GM12878 (cell line): ENCODE results near the gene FJX1. TPM values are rescaled to one million over a fixed set of nuclear protein-coding genes. Genes with fewer than 3 reads are reported as not detected.

ENCODE experiments used
- ATAC-seq: fragments of 200-7000 bp; cut with Tn5 transposase; 3 replicates; pipeline ENCODE4 v1.9.1; 2020; ENCODE audit warnings: mild to moderate bottlenecking, moderate library complexity
- BruUV-seq: library from RNA; stranded (reverse); fragments of 400-500 nt; replicated peaks from 2 replicates; lab custom pipeline; 2021; lab: Mats Ljungman, UMichigan
- CTCF ChIA-PET: fragments of 300-600 bp; sonication (Branson Sonifier 250); formaldehyde crosslinking; extraction: SDS; loops from one replicate; lab custom pipeline; 2021; ENCODE audit warnings: inconsistent platforms; lab: Yijun Ruan, JAX
- POLR2A ChIA-PET: fragments of 350-600 bp; formaldehyde crosslinking; extraction: SDS; loops from one replicate; lab custom pipeline; 2021; ENCODE audit warnings: inconsistent platforms; lab: Charles Lee
- RAD21 ChIA-PET: fragments of 300-600 bp; sonication (Branson Sonifier 250); formaldehyde crosslinking; loops from one replicate; lab custom pipeline; 2023; ENCODE audit warnings: antibody characterized with exemption; ENCODE audit not compliant: unreplicated experiment; lab: Charles Lee
- SMC1A ChIA-PET: fragments of 300-600 bp; sonication (Branson Sonifier 250); formaldehyde crosslinking; loops from one replicate; lab custom pipeline; 2023; ENCODE audit not compliant: unreplicated experiment, uncharacterized antibody; lab: Charles Lee
- DNase-seq: peaks from one replicate; pipeline ENCODE4 v3.0.0-alpha.2; 2011; ENCODE audit warnings: low read depth, low spot score
- FAIRE-seq: peaks from 3 replicates; lab custom pipeline; 2011; peaks lifted over from hg19 to GRCh38; lab: Jason Lieb, UNC
- H2AFZ ChIP-seq: 2 replicates; pipeline ENCODE4 v1.6.0; 2011; ENCODE audit warnings: low read depth, low read length, control low read depth; ENCODE audit not compliant: control insufficient read depth
- H3K27ac ChIP-seq: 2 replicates; pipeline ENCODE4 v1.5.1; 2011; ENCODE audit warnings: control low read depth; ENCODE audit not compliant: control insufficient read depth, insufficient read depth
- H3K27me3 ChIP-seq, 2 experiments: replicated peaks in 1 of 2; 2 replicates each; pipeline versions ENCODE4 v1.6.0 to v1.6.1; 2011; ENCODE audit warnings: low read length in 1 of 2; ENCODE audit not compliant: control insufficient read depth in 2 of 2, insufficient read depth in 2 of 2
- H3K36me3 ChIP-seq, 2 experiments: 2 replicates each; pipeline ENCODE4 v1.5.1; 2011; ENCODE audit warnings: low read length in 1 of 2; ENCODE audit not compliant: control insufficient read depth in 2 of 2, insufficient read depth in 2 of 2
- H3K4me1 ChIP-seq: 2 replicates; pipeline ENCODE4 v1.6.1; 2011; ENCODE audit warnings: mild to moderate bottlenecking, low read length, moderate library complexity, mixed read lengths; ENCODE audit not compliant: control insufficient read depth, insufficient read depth
- H3K4me2 ChIP-seq: 2 replicates; pipeline ENCODE4 v1.6.0; 2011; ENCODE audit warnings: control low read depth; ENCODE audit not compliant: control insufficient read depth, insufficient read depth
- H3K4me3 ChIP-seq: fragments of 200-600 bp; sonication (generic); 2 replicates; pipeline ENCODE4 v1.5.1; 2016
- H3K79me2 ChIP-seq: 2 replicates; pipeline ENCODE4 v1.6.0; 2011; ENCODE audit warnings: low read length; ENCODE audit not compliant: control insufficient read depth, insufficient read depth
- H3K9ac ChIP-seq: 2 replicates; pipeline ENCODE4 v1.8.0; 2011; ENCODE audit warnings: low read length, control low read depth, mixed read lengths; ENCODE audit not compliant: control insufficient read depth, insufficient read depth
- H3K9me3 ChIP-seq: replicated peaks from 3 replicates; pipeline ENCODE4 v1.5.1; 2011; ENCODE audit warnings: mild to moderate bottlenecking, low read length; ENCODE audit not compliant: control insufficient read depth, insufficient read depth
- H4K20me1 ChIP-seq: 2 replicates; pipeline ENCODE4 v1.6.0; 2011; ENCODE audit not compliant: control insufficient read depth, insufficient read depth
- BMI1 ChIP-seq: fragments of 450-650 bp; IDR thresholded peaks from 2 replicates; pipeline ENCODE4 v1.6.1; 2016; ENCODE audit warnings: mild to moderate bottlenecking, moderate library complexity, borderline replicate concordance
- CBX5 ChIP-seq: sonication (generic); IDR thresholded peaks from 2 replicates; pipeline ENCODE4 v1.6.1; 2016; ENCODE audit warnings: low read depth, moderate library complexity, mild to moderate bottlenecking, inconsistent platforms
- CHD4 ChIP-seq: fragments of 200-600 bp; sonication (generic); IDR thresholded peaks from 2 replicates; pipeline ENCODE4 v1.6.1; 2016; ENCODE audit warnings: mild to moderate bottlenecking
- FOS ChIP-seq: IDR thresholded peaks from 3 replicates; pipeline ENCODE4 v1.6.1; 2011; ENCODE audit warnings: borderline replicate concordance; ENCODE audit not compliant: insufficient read length; ENCODE audit errors: extremely low read depth
- KDM1A ChIP-seq: fragments of 200-600 bp; sonication (generic); IDR thresholded peaks from 2 replicates; pipeline ENCODE4 v1.6.1; 2016; ENCODE audit warnings: borderline replicate concordance
- POLR2A ChIP-seq: IDR thresholded peaks from 2 replicates; pipeline ENCODE4 v1.6.1; 2011; ENCODE audit warnings: low read depth, mild to moderate bottlenecking, low read length
- SMC3 ChIP-seq: IDR thresholded peaks from 2 replicates; pipeline ENCODE4 v1.6.1; 2011; ENCODE audit warnings: low read length, improper control_type of control experiment, borderline replicate concordance
- SPI1 ChIP-seq: IDR thresholded peaks from 2 replicates; pipeline ENCODE4 v1.6.1; 2011; ENCODE audit warnings: low read depth, mild to moderate bottlenecking, low read length, moderate library complexity, borderline replicate concordance; ENCODE audit not compliant: insufficient read depth
- SREBF1 ChIP-seq: IDR thresholded peaks from 2 replicates; pipeline ENCODE4 v1.6.1; 2012; ENCODE audit warnings: mild to moderate bottlenecking, low read length
- SREBF2 ChIP-seq: IDR thresholded peaks from 2 replicates; pipeline ENCODE4 v1.6.1; 2012; ENCODE audit warnings: mild to moderate bottlenecking, low read length
- WRNIP1 ChIP-seq: IDR thresholded peaks from 2 replicates; pipeline ENCODE4 v1.6.1; 2011; ENCODE audit warnings: low read depth, low read length, improper control_type of control experiment, borderline replicate concordance
- ZBTB4 ChIP-seq: fragments of 450-650 bp; formaldehyde crosslinking; IDR thresholded peaks from 2 replicates; pipeline ENCODE4 v1.4.0; 2022; ENCODE audit warnings: mild to moderate bottlenecking, moderate library complexity
- ZNF24 ChIP-seq: fragments of 450-650 bp; IDR thresholded peaks from 2 replicates; pipeline ENCODE4 v1.6.1; 2017; ENCODE audit warnings: antibody characterized with exemption, mild to moderate bottlenecking
- in situ Hi-C: fragments of 300-500 bp; cut with MboI; formaldehyde crosslinking; loops from 9 replicates; pipeline ENCODE4 v1.14.3; 2018; ENCODE audit warnings: mixed read lengths
- intact Hi-C: fragments of 100-400 bp; cut with micrococcal nuclease; formaldehyde crosslinking; loops from one replicate; pipeline ENCODE4 v1.14.2; 2022; ENCODE audit not compliant: unreplicated experiment
- polyA plus RNA-seq, 11 experiments: library from polyadenylated mRNA; depleted of rRNA in 4 of 11; unstranded in 6 of 11; stranded (reverse) in 5 of 11; fragments of >200 nt; fragmentation: Nextera tagmentation in 4 of 11; fragmentation: Illumina TruSeq in 1 of 11; extraction: Ambion mirVana in 4 of 11; extraction: Trizol in 1 of 11; gene quantifications; 1 replicate in 1 of 11; 2 replicates in 10 of 11; pipeline versions ENCODE4 v1.2.1 to v1.2.3, GENCODE V29; 2011 to 2016; ENCODE audit warnings: inconsistent platforms in 2 of 11, missing spikeins in 2 of 11, low read depth in 1 of 11
- total RNA-seq, 4 experiments: library from RNA; depleted of rRNA in 3 of 4; stranded (reverse); fragments of >200 nt in 3 of 4; fragmentation: Illumina TruSeq in 1 of 4; extraction: Trizol in 1 of 4; gene quantifications; 2 replicates each; pipeline versions ENCODE4 v1.2.1 to v1.2.3, GENCODE V29; 2013 to 2021
- TF ChIP-seq, protein P1 (sequence below): IDR thresholded peaks from 2 replicates; pipeline ENCODE4 v1.6.1; 2012; ENCODE audit warnings: mild to moderate bottlenecking, low read depth, low read length

Gene FJX1
- total and polyA plus RNA-seq, 10 of the 15 experiments (the other 5 are each of a cell fraction or from before 2014, with no cell fraction given) = 1.7 to 26.1 (median 10.0) TPM

DNA sequence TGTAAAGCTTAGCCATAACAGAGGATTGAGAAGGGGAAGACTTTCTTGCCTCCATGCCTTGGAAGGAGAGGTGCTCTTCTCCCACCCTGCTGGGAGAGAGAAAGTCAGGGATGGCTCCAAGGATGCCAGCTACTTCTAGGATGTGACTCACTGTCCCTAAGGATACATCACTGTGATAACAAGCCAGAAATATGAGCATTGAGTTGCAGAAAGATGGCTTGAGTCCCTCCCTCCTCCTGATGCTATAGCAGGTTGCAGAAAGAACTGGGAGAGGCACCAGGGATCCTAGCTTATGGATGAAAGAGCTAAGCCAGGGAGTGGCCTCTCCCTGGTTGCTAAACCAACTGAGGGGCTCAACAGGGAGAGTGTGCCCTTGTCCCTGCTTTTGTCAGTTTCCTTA lies 27.8 kb upstream of the FJX1 start:
- H3K27me3 ChIP-seq = no peaks in the 10 kb centered on the region; a peak in 1 of 4 replicates
- intact Hi-C loops = no loop called here
- in situ Hi-C loops = no loop called here
- no peak overlapping the region for H3K9ac ChIP-seq
- BruUV-seq = no TSS peak
- RAD21 ChIA-PET = no interaction called here
- POLR2A ChIA-PET = no interaction called here
- H3K4me2 ChIP-seq = no peak overlapping the region
- H3K9me3 ChIP-seq = no peaks in the 10 kb centered on the region
- SMC1A ChIA-PET = no interaction called here
- CTCF ChIA-PET = interaction anchor here (1.3 kb wide), 1 partner anchor 8 kb away, joined by 3 read pairs; no protein-coding TSS in a partner anchor
- DNase-seq = no peak
- H2AFZ ChIP-seq = no peak overlapping the region
- no peaks in the 10 kb centered on the region for H3K4me1 ChIP-seq
- H3K27ac ChIP-seq = no peak overlapping the region
- no peak for ATAC-seq
- H3K36me3 ChIP-seq = no peaks in the 10 kb centered on the region
- no peak for FAIRE-seq
- no peak overlapping the region for H3K4me3 ChIP-seq
- no peaks in the 10 kb centered on the region for H3K79me2 ChIP-seq
- no peak for TF ChIP-seq WRNIP1
- no peak for TF ChIP-seq SPI1
- TF ChIP-seq POLR2A = no peak
- H4K20me1 ChIP-seq = no peaks in the 10 kb centered on the region

DNA sequence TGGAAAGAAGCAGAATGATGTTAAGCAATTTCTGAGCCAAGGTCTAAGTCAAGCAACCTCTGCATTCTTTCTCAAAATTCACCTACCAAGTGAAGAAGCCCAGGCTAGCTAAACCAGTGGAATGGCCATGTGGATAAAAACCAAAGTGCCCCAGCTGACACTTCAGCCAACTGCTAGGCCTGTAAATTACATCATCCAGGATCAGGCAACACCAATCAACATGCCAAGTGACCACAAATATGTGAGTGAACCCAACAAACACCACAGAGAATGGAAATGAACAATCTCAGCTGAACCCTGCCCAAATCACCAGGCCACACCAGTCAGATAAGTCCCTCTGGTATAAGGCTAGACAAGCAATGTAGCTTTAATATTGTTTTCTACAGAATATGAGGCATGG lies 25.1 kb upstream of the FJX1 start:
- H3K4me3 ChIP-seq = no peak overlapping the region
- no peak overlapping the region for H3K4me2 ChIP-seq
- no TSS peak for BruUV-seq
- ChIA-PET POLR2A (interaction anchor here (0.6 kb wide), 1 partner anchor 321 kb away, joined by 5 read pairs; no protein-coding TSS in a partner anchor), SMC1A (no interaction called here), CTCF (interaction anchor here (0.9 kb wide), 1 partner anchor 106 kb away, joined by 3 read pairs; no protein-coding TSS in a partner anchor), RAD21 (no interaction called here)
- H3K9ac ChIP-seq = no peak overlapping the region
- ATAC-seq (peak; percentile 31; the same call in 2 of the 3 replicates), FAIRE-seq (no peak), DNase-seq (no peak)
- no peak overlapping the region for H2AFZ ChIP-seq
- no peaks in the 10 kb centered on the region for H3K36me3 ChIP-seq
- no peaks in the 10 kb centered on the region for H4K20me1 ChIP-seq
- in situ Hi-C loops (no loop called here), intact Hi-C loops (no loop called here)
- no peaks in the 10 kb centered on the region; a peak in 1 of 4 replicates for H3K27me3 ChIP-seq
- no peak overlapping the region for H3K27ac ChIP-seq
- H3K4me1 ChIP-seq = no peaks in the 10 kb centered on the region; the same call in 1 of the 2 replicates
- H3K79me2 ChIP-seq = no peaks in the 10 kb centered on the region
- no peaks in the 10 kb centered on the region for H3K9me3 ChIP-seq
- TF ChIP-seq ZNF24 = no peak
- TF ChIP-seq BMI1 = no peak
- no peak for TF ChIP-seq CHD4
- TF ChIP-seq ZBTB4 = no peak
- TF ChIP-seq KDM1A = no peak
- no peak for TF ChIP-seq SREBF2
- TF ChIP-seq CBX5 = no peak
- TF ChIP-seq, protein P1, sequence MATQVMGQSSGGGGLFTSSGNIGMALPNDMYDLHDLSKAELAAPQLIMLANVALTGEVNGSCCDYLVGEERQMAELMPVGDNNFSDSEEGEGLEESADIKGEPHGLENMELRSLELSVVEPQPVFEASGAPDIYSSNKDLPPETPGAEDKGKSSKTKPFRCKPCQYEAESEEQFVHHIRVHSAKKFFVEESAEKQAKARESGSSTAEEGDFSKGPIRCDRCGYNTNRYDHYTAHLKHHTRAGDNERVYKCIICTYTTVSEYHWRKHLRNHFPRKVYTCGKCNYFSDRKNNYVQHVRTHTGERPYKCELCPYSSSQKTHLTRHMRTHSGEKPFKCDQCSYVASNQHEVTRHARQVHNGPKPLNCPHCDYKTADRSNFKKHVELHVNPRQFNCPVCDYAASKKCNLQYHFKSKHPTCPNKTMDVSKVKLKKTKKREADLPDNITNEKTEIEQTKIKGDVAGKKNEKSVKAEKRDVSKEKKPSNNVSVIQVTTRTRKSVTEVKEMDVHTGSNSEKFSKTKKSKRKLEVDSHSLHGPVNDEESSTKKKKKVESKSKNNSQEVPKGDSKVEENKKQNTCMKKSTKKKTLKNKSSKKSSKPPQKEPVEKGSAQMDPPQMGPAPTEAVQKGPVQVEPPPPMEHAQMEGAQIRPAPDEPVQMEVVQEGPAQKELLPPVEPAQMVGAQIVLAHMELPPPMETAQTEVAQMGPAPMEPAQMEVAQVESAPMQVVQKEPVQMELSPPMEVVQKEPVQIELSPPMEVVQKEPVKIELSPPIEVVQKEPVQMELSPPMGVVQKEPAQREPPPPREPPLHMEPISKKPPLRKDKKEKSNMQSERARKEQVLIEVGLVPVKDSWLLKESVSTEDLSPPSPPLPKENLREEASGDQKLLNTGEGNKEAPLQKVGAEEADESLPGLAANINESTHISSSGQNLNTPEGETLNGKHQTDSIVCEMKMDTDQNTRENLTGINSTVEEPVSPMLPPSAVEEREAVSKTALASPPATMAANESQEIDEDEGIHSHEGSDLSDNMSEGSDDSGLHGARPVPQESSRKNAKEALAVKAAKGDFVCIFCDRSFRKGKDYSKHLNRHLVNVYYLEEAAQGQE = no peak
- no peak for TF ChIP-seq SREBF1
- no peak for TF ChIP-seq FOS
- no peak for TF ChIP-seq SMC3
